Measurements from ENCODE around the gene MIEN1.

- TF ChIP-seq POLR2A (IDR thresholded peaks at IDR 0.05; ENCODE audit: low read length) (no peak), GATA1 (IDR thresholded peaks at IDR 0.05; ENCODE audit: low read depth, low read length) (no peak)
Observed at GRCh38 chr17:39769974-39770587, 39.7 kb upstream of the MIEN1 start.

Data from erythroblast (primary cell).